ENCODE data around the gene ADGRL1.

The ADGRL1 gene

DNA sequence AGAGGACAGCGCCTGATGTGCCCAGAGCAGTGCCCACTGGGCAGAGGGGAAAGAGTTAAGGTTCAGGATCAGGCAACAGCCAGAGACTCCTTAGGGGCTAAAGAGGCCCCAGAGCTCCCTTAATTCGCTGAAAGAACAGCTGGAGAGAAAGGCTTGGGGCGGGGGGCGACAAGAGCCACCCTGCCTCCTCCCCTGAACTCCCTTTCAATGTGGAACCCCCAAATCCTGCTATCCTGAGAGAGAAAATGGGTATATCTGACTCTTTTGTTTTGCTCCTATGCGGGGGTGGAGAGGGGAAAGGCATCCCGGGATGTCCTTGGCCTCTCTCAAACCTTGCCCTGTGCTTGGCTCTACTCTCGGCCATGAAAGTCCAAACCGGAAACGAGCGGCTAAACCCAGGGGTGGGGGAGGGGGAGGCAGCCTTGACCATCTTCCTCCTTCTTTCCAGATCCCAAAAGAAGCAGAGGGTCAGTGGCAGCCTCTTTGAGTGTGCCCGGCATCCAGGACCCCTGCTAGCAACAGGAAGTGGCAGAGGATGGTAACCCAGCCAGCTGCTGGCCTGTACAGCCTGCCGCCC, 93.1 kb downstream of the ADGRL1 start:
- DNase-seq (ENCODE audit: low read depth in 2 of 2), result no peak

DNA sequence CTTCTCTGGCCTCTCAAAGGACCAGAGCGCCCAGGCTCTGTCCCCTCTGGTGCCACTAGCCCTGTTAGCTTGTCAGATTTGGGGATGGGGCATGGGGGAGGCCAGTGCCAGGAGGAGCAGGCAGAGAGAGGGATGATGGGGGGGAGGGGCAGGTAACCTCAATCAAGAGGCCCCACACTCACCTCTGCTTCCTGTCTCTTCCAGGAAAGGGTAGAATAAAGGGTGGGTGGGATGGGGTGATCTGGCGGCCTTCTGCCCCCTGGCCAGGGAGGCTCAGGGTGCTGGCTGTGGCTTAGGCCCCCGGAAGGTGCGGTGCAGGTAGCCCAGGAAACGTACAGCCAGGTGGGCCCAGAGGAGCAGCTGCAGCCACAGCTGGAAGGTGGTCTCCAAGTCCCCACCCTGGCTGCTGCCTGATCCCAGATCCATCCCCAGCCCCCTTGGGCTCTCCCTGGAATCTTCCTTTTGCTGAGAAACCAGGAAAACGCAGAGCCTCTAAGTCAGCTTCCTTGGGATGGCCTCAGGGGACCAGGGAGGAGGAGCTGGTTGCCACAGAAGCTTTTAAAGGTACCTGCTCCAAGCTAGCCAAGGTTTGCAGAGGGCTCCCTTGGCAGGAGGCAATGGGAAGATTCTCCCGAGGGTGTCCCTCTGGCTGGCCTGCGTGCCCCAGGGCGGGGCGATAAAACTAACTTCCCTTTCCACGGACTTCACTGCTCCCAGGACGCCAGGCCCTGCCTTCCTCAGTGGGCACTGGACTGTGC, 93.7 kb downstream of the ADGRL1 start:
- DNase-seq (ENCODE audit: low read depth in 2 of 2), result no peak

DNA sequence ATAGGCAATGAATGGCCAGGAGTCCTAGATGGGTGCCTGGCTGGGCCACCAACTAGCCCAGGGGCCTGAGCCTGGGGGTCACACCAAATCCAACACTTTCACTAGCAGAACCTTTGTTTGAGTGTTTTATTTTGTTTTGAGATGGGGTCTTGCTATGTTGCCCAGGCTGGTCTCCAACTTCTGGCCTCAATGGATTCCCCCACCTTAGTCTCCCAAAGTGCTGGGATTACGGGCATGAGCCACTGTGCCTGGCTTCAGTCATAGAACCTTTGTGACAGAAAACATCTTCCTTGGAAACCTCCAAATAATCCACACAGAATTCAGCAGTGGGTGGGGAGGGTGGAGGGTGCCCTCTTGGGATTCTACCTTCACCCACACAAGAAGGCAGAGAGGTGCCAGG, 94.5 kb downstream of the ADGRL1 start:
- no peak for DNase-seq (ENCODE audit: low read depth in 2 of 2)

DNA sequence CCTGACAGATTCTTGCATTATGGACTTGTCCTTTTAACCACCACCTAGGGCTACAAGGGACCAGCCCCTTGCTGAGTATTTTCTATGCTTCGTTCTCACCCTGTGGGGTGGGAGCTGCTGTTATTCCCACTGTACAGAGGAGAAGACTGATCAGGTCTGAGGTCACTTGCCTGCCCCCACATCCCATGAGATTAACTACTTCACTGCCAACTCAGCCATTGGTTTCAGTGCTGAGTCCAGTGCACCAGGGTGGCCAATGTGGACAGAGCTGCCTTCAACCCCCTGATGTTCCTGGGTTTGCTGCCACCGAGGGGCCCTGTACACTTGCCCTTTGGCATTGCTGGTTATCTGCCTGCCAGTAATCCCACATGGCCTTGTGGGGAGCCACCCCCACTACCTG, 95.3 kb downstream of the ADGRL1 start:
- DNase-seq (ENCODE audit: low read depth in 2 of 2), result no peak

DNA sequence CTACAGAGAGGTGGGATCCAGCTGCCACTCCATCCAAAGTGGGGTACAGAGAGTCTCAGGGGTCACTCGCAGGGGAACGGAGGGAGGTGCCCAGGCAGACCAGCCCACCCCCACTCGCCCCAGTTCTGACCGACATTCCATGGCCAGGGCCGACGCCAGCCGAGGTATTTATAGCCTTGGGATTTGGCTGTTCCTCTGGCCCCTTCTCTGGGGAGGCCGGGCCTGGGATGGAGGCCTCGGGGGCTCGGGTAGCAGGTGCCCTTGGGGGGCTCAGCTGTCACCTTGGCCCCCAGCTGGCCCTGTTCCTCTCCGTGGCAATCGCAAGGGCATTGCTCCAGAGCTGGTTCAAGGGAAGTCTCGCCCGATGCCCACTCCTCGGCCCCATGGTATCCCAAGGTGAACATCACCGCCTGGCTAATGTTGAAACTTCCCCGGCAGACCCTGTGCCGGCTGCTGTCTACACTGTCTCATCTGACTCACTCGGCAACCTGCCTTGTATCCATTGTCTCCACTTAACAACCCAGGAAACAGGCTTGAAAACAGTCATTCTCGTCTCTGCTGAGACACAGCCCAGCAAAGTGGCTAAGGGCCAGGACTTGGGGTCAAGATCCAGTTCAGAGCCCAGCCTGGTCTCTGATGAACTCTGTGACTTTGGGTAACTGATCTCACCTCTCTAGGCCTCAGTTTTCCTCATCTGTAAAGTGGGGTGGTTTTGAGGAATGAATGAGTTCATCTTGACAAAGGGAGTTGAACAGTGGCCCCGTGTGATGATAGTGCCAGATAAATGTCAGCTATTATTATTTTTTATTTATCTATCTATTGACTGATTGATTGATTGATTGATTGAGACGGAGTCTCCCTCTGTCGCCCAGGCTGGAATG, 98.1 kb downstream of the ADGRL1 start:
- no peak for DNase-seq (ENCODE audit: low read depth in 2 of 2)

DNA sequence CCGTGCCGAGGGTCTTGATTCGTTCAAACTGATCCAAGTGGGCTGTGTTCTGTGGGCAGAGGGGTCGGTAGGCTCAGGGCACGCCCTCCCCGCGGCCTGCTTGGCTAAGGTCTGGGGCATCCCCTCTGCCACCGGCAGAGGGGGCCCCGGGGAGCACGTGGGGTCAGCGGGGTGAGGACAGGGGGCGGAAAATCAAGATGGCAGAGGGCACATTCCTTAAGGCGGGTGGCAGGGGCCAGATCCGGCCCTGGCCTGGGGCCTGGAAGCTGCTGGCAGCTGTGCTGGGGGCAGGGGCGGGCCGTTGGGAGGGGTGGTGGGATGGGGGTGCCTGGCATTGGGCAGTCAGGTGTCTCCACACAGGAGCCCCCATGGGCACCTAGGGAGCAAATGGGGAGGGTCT, 99.1 kb downstream of the ADGRL1 start:
- no peak for DNase-seq (ENCODE audit: low read depth in 2 of 2)

DNA sequence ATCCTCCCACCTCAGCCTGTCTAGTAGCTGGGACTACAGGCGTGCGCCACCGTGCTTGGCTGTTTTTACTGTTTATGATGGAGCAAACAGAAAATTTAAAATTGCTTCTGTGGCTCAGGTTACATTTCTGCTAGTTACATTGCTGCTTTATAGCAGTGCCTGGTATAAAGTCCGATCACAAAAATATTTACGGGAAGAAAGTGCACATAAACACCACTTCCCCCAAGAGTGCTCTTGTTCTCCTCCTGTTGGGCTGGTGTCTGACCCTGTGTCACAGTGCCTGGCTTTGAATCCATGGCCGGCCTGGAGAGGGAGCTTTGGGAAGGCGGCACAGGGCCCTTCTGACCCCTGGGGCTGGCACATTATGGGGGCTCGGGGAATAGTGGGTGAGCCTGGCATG, 100.3 kb downstream of the ADGRL1 start:
- no peak for DNase-seq (ENCODE audit: low read depth in 2 of 2)

DNA sequence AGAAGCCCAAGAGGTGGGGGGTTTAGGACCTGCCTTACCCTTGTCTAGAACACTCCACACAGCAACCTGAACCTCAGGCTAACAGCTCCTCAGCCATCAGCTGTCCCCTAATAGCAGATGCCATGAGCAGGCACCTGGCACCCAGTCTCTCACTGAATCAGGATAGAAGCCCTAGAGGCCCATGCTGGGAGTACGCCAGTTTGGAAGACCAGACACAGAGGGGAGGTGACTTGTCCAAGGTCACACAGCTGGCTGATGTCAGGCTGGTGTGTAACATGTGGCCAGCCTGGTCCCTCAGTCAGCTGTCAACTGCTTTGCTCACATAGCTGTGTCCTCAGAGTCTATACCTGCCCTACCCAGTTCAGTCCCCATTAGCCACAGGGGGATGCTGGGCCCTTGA, 102.7 kb downstream of the ADGRL1 start:
- DNase-seq (ENCODE audit: low read depth in 2 of 2), result no peak

DNA sequence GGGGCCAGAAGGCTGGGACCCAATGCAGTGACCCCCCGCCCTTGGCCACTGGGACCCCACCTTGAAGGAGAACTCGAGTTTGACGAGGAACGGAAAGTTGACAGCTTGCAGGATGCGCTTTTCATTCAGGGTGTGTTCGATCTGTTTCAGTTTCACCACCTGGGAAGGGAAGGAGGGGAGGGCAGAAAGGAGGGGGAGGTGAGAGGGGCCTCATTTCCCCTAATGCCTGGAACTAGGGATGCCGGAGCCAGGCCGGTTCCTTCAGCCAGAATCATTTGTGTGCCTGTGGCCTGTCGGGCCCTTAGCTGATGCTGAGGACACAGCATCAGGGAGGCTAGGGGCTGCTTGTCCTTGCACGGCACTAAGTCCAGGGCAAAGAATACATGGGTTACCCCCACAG, 103.2 kb downstream of the ADGRL1 start:
- no peak for DNase-seq (ENCODE audit: low read depth in 2 of 2)

DNA sequence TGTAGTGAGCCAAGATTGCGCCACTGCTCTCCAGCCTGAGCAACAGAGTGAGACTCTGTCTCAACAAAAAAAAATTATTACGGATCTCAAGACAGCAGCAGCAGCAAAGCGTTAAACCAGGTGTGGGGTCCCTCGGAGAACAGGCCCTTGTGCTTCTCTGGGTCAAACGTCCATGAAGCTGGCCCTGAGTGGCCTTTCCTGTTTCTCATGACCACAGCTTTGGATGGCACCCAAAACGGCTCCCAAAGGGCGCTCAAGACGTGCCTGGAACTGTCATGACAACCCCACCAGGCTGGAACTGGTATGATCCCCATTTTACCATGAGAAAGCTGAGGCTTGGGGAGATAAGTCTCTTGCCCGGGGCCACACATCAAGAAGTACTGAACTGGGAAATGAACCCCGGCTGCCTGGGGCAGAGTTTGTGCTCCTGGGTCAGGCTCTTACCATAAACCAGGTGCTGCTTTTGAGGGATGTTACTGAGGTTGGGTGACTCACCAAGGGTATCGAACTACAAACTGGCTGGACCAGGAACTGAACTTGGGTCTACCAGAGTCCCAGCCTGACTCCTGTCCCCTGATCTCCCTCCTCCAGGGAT, 103.8 kb downstream of the ADGRL1 start:
- DNase-seq (ENCODE audit: low read depth in 2 of 2), result no peak

DNA sequence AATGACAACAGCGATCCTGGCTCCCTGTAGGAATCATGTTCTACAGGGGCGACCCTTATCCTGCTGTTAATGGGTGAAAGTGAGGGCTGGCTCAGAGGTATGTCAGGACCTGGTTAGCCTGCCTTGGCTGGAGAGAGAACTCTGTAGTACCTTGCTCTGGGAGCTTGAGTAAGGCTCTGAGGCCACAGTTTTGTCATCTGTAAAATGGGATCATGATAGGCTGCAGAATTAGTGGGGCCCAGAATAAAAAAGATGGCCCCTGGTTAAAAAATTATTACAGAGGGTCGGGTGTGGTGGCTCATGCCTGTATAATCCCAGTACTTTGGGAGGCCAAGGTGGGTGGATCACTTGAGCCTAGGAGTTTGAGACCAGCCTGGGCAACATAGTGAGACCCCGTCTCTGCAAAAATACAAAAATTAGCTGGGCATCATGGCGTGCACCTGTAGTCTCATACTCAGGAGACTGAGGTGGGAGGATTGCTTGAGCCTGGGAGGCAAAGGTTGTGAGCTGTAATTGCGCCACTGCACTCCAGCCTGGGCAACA, 104.9 kb downstream of the ADGRL1 start:
- no peak for DNase-seq (ENCODE audit: low read depth in 2 of 2)

Measured in stimulated activated CD8-positive, alpha-beta memory T cell treated with anti-CD3 and anti-CD28 coated beads, Interleukin-7, amount 100 ng/mL, for 1 hour (primary cell).